ENCODE measurements around the gene NYAP1.
"Not testable (repeated sequence)": the region's sequence is repeated elsewhere in the genome, so short reads cannot be mapped to it uniquely, and the experiment has no call there.

Gene NYAP1

GRCh38 chr7:100446040-100446439 lies 37.7 kb upstream of the NYAP1 start:
- H2BK120ac ChIP-seq (ENCODE audit: low read depth, low read length) = no peak overlapping the region
- H3K14ac ChIP-seq (ENCODE audit: low read length in 2 of 2) = no peak overlapping the region
- H3K4me1 ChIP-seq (ENCODE audit: control insufficient read depth, insufficient read depth, low read depth, low read length) = peaks cover 24% of the 10 kb centered on the region
- no peaks in the 10 kb centered on the region for H3K9me3 ChIP-seq (ENCODE audit: control insufficient read depth, low read length)
- no peak for DNase-seq
- H3K27me3 ChIP-seq (ENCODE audit: control insufficient read depth in 1 of 2, insufficient read depth in 1 of 2, low read length in 2 of 2) = no peaks in the 10 kb centered on the region
- H4K91ac ChIP-seq (ENCODE audit: low read length) = no peak overlapping the region
- peak overlapping the region in 1 of 2 experiments; percentile 26 for H3K4me3 ChIP-seq (ENCODE audit: insufficient read depth in 1 of 2, low read depth in 1 of 2, low read length in 2 of 2)
- 85% methylated on average over 2 of the region's 2 CpGs for WGBS
- peak overlapping the region in 1 of 2 experiments; percentile 15 for H2BK12ac ChIP-seq (ENCODE audit: low read length in 2 of 2)
- no peak overlapping the region for H2BK5ac ChIP-seq (ENCODE audit: low read depth, low read length, poor library complexity, severe bottlenecking)
- no peak overlapping the region for H3K27ac ChIP-seq (ENCODE audit: low read length, poor library complexity, severe bottlenecking)
- no peaks in the 10 kb centered on the region for H3K79me1 ChIP-seq (replicated peaks; ENCODE audit: low read length, poor library complexity, severe bottlenecking)
- no peak overlapping the region for H4K8ac ChIP-seq (ENCODE audit: low read length)
- no peak overlapping the region for H2AFZ ChIP-seq (ENCODE audit: low read depth, low read length)
- H3K4ac ChIP-seq (ENCODE audit: low read depth in 1 of 2, low read length in 2 of 2) = no peak overlapping the region
- H3K18ac ChIP-seq (ENCODE audit: low read depth in 1 of 2, low read length in 2 of 2) = no peak overlapping the region
- H2AK5ac ChIP-seq (ENCODE audit: low read length, severe bottlenecking) = peak overlapping the region; percentile 20
- H3K4me2 ChIP-seq (ENCODE audit: low read length, poor library complexity, severe bottlenecking) = no peak overlapping the region
- H3K36me3 ChIP-seq (ENCODE audit: control insufficient read depth in 1 of 2, insufficient read depth in 2 of 2, low read depth in 1 of 2, low read length in 2 of 2) = no peaks in the 10 kb centered on the region
- no peak overlapping the region for H2BK15ac ChIP-seq (ENCODE audit: low read depth, poor library complexity, severe bottlenecking)
- peak overlapping the region; percentile 60 for H3K9ac ChIP-seq (ENCODE audit: low read length)
- no peak overlapping the region for H3K23ac ChIP-seq (ENCODE audit: low read length in 2 of 2)

GRCh38 chr7:100447363-100447762 lies 36.4 kb upstream of the NYAP1 start:
- H2AK5ac ChIP-seq (ENCODE audit: low read length, severe bottlenecking); H3K36me3 ChIP-seq (ENCODE audit: control insufficient read depth in 1 of 2, insufficient read depth in 2 of 2, low read depth in 1 of 2, low read length in 2 of 2); H4K91ac ChIP-seq (ENCODE audit: low read length); H2BK12ac ChIP-seq (ENCODE audit: low read length in 2 of 2); H2BK15ac ChIP-seq (ENCODE audit: low read depth, poor library complexity, severe bottlenecking); H4K8ac ChIP-seq (ENCODE audit: low read length); H2BK120ac ChIP-seq (ENCODE audit: low read depth, low read length); H3K27me3 ChIP-seq (ENCODE audit: control insufficient read depth in 1 of 2, insufficient read depth in 1 of 2, low read length in 2 of 2); H3K27ac ChIP-seq (ENCODE audit: low read length, poor library complexity, severe bottlenecking); H3K9ac ChIP-seq (ENCODE audit: low read length); H2AFZ ChIP-seq (ENCODE audit: low read depth, low read length); H3K4me2 ChIP-seq (ENCODE audit: low read length, poor library complexity, severe bottlenecking); H3K9me3 ChIP-seq (ENCODE audit: control insufficient read depth, low read length); H2BK5ac ChIP-seq (ENCODE audit: low read depth, low read length, poor library complexity, severe bottlenecking); H3K4me3 ChIP-seq (ENCODE audit: insufficient read depth in 1 of 2, low read depth in 1 of 2, low read length in 2 of 2); H3K4ac ChIP-seq (ENCODE audit: low read depth in 1 of 2, low read length in 2 of 2); H3K18ac ChIP-seq (ENCODE audit: low read depth in 1 of 2, low read length in 2 of 2); DNase-seq; H3K14ac ChIP-seq (ENCODE audit: low read length in 2 of 2); H3K23ac ChIP-seq (ENCODE audit: low read length in 2 of 2); H3K79me1 ChIP-seq (replicated peaks; ENCODE audit: low read length, poor library complexity, severe bottlenecking): not testable (repeated sequence)
- 91% methylated on average over 3 of the region's 8 CpGs for WGBS
- H3K4me1 ChIP-seq (ENCODE audit: control insufficient read depth, insufficient read depth, low read depth, low read length) = peaks cover 24% of the 10 kb centered on the region

- H3K4me3 ChIP-seq (ENCODE audit: insufficient read depth in 1 of 2, low read depth in 1 of 2, low read length in 2 of 2) = no peak overlapping the region
- no peak overlapping the region for H3K4ac ChIP-seq (ENCODE audit: low read depth in 1 of 2, low read length in 2 of 2)
- 94% methylated on average over 13 of the region's 13 CpGs for WGBS
- H3K4me1 ChIP-seq (ENCODE audit: control insufficient read depth, insufficient read depth, low read depth, low read length) = peaks cover 21% of the 10 kb centered on the region
- DNase-seq = no peak
- H3K79me1 ChIP-seq (replicated peaks; ENCODE audit: low read length, poor library complexity, severe bottlenecking) = no peaks in the 10 kb centered on the region
- H2AFZ ChIP-seq (ENCODE audit: low read depth, low read length) = no peak overlapping the region
- no peak overlapping the region for H3K4me2 ChIP-seq (ENCODE audit: low read length, poor library complexity, severe bottlenecking)
- H3K27me3 ChIP-seq (ENCODE audit: control insufficient read depth in 1 of 2, insufficient read depth in 1 of 2, low read length in 2 of 2) = no peaks in the 10 kb centered on the region
- H3K23ac ChIP-seq (ENCODE audit: low read length in 2 of 2) = no peak overlapping the region
- no peaks in the 10 kb centered on the region for H3K36me3 ChIP-seq (ENCODE audit: control insufficient read depth in 1 of 2, insufficient read depth in 2 of 2, low read depth in 1 of 2, low read length in 2 of 2)
- H3K9me3 ChIP-seq (ENCODE audit: control insufficient read depth, low read length) = no peaks in the 10 kb centered on the region
- no peak overlapping the region for H3K18ac ChIP-seq (ENCODE audit: low read depth in 1 of 2, low read length in 2 of 2)
- peak overlapping the region; percentile 70 for H2BK15ac ChIP-seq (ENCODE audit: low read depth, poor library complexity, severe bottlenecking)
- H2AK5ac ChIP-seq (ENCODE audit: low read length, severe bottlenecking) = no peak overlapping the region
- H2BK12ac ChIP-seq (ENCODE audit: low read length in 2 of 2) = no peak overlapping the region
- no peak overlapping the region for H3K14ac ChIP-seq (ENCODE audit: low read length in 2 of 2)
- peak overlapping the region; percentile 22 for H3K9ac ChIP-seq (ENCODE audit: low read length)
- H4K91ac ChIP-seq (ENCODE audit: low read length) = no peak overlapping the region
- H4K8ac ChIP-seq (ENCODE audit: low read length) = peak overlapping the region; percentile 82
- H2BK120ac ChIP-seq (ENCODE audit: low read depth, low read length) = no peak overlapping the region
- H3K27ac ChIP-seq (ENCODE audit: low read length, poor library complexity, severe bottlenecking) = no peak overlapping the region
- H2BK5ac ChIP-seq (ENCODE audit: low read depth, low read length, poor library complexity, severe bottlenecking) = no peak overlapping the region
Observed at GRCh38 chr7:100449190-100449795, 34.4 kb upstream of the NYAP1 start.

- no peak overlapping the region for H2AK5ac ChIP-seq (ENCODE audit: low read length, severe bottlenecking)
- H2BK5ac ChIP-seq (ENCODE audit: low read depth, low read length, poor library complexity, severe bottlenecking) = no peak overlapping the region
- no peaks in the 10 kb centered on the region for H3K9me3 ChIP-seq (ENCODE audit: control insufficient read depth, low read length)
- no peaks in the 10 kb centered on the region for H3K27me3 ChIP-seq (ENCODE audit: control insufficient read depth in 1 of 2, insufficient read depth in 1 of 2, low read length in 2 of 2)
- no peak overlapping the region for H3K4me2 ChIP-seq (ENCODE audit: low read length, poor library complexity, severe bottlenecking)
- no peaks in the 10 kb centered on the region for H3K79me1 ChIP-seq (replicated peaks; ENCODE audit: low read length, poor library complexity, severe bottlenecking)
- H3K14ac ChIP-seq (ENCODE audit: low read length in 2 of 2) = no peak overlapping the region
- DNase-seq = no peak
- H3K9ac ChIP-seq (ENCODE audit: low read length) = no peak overlapping the region
- H2AFZ ChIP-seq (ENCODE audit: low read depth, low read length) = no peak overlapping the region
- H3K27ac ChIP-seq (ENCODE audit: low read length, poor library complexity, severe bottlenecking) = no peak overlapping the region
- peaks cover 7 to 9% of the 10 kb centered on the region in 2 experiments for H3K36me3 ChIP-seq (ENCODE audit: control insufficient read depth in 1 of 2, insufficient read depth in 2 of 2, low read depth in 1 of 2, low read length in 2 of 2)
- no peak overlapping the region for H4K91ac ChIP-seq (ENCODE audit: low read length)
- WGBS = 97% methylated on average over 3 of the region's 3 CpGs
- no peak overlapping the region for H3K4me3 ChIP-seq (ENCODE audit: insufficient read depth in 1 of 2, low read depth in 1 of 2, low read length in 2 of 2)
- no peak overlapping the region for H4K8ac ChIP-seq (ENCODE audit: low read length)
- H2BK12ac ChIP-seq (ENCODE audit: low read length in 2 of 2) = no peak overlapping the region
- H2BK15ac ChIP-seq (ENCODE audit: low read depth, poor library complexity, severe bottlenecking) = no peak overlapping the region
- H3K4ac ChIP-seq (ENCODE audit: low read depth in 1 of 2, low read length in 2 of 2) = no peak overlapping the region
- H2BK120ac ChIP-seq (ENCODE audit: low read depth, low read length) = no peak overlapping the region
- H3K23ac ChIP-seq (ENCODE audit: low read length in 2 of 2) = no peak overlapping the region
- no peak overlapping the region for H3K18ac ChIP-seq (ENCODE audit: low read depth in 1 of 2, low read length in 2 of 2)
- peaks cover 9% of the 10 kb centered on the region for H3K4me1 ChIP-seq (ENCODE audit: control insufficient read depth, insufficient read depth, low read depth, low read length)
Observed at GRCh38 chr7:100452513-100452912, 31.2 kb upstream of the NYAP1 start.

All from mesenchymal stem cell (in vitro differentiated cells and primary cell).